OCI-LY1 (cell line): ENCODE measurements around the gene HUNK.

Experiments used
- H2AFZ ChIP-seq: fragments of 200-600 bp; sonication (generic), shearing (Covaris generic); 2 replicates; pipeline ENCODE4 v1.6.0; 2014; ENCODE audit warnings: antibody characterized with exemption, mild to moderate bottlenecking, low read length
- H3F3A ChIP-seq: fragments of 200-600 bp; sonication (generic), shearing (Covaris generic); 2 replicates; pipeline ENCODE4 v1.6.0; 2014; ENCODE audit warnings: mild to moderate bottlenecking, antibody characterized with exemption, low read length, moderate library complexity; ENCODE audit not compliant: insufficient read depth
- H3K27ac ChIP-seq: fragments of 200-600 bp; sonication (generic); 2 replicates; pipeline ENCODE4 v1.5.1; 2014; ENCODE audit warnings: low read length, mixed run types, mild to moderate bottlenecking, low read depth; ENCODE audit not compliant: poor library complexity, severe bottlenecking
- H3K27me3 ChIP-seq: fragments of 200-600 bp; sonication (generic); 2 replicates; pipeline ENCODE4 v1.6.0; 2014; ENCODE audit warnings: antibody characterized with exemption, mild to moderate bottlenecking, low read length, moderate library complexity; ENCODE audit not compliant: insufficient read depth
- H3K36me3 ChIP-seq: fragments of 200-600 bp; sonication (generic); 2 replicates; pipeline ENCODE4 v1.6.1; 2014; ENCODE audit warnings: mild to moderate bottlenecking, antibody characterized with exemption, low read length, moderate library complexity, mixed read lengths; ENCODE audit not compliant: insufficient read depth
- H3K4me1 ChIP-seq: fragments of 200-600 bp; sonication (generic); 2 replicates; pipeline ENCODE4 v1.5.1; 2014; ENCODE audit warnings: mild to moderate bottlenecking, low read length, moderate library complexity; ENCODE audit not compliant: insufficient read depth, severe bottlenecking
- H3K4me2 ChIP-seq: fragments of 200-600 bp; sonication (generic), shearing (Covaris generic); 2 replicates; pipeline ENCODE4 v1.6.1; 2014; ENCODE audit warnings: low read length
- H3K4me3 ChIP-seq: fragments of 200-600 bp; sonication (generic); 2 replicates; pipeline ENCODE4 v1.5.1; 2014; ENCODE audit warnings: low read length, low read depth, mild to moderate bottlenecking, mixed read lengths; ENCODE audit not compliant: poor library complexity, severe bottlenecking
- H3K79me2 ChIP-seq: fragments of 200-600 bp; shearing (Covaris generic); 2 replicates; pipeline ENCODE4 v1.6.1; 2016; ENCODE audit warnings: mixed run types, low read length, mixed read lengths; ENCODE audit not compliant: insufficient read depth
- H3K9ac ChIP-seq: fragments of 200-600 bp; sonication (generic), shearing (Covaris generic); 2 replicates; pipeline ENCODE4 v1.6.1; 2014; ENCODE audit warnings: mild to moderate bottlenecking, low read length, mixed read lengths
- H3K9me2 ChIP-seq: fragments of 200-600 bp; sonication (generic), shearing (Covaris generic); 2 replicates; pipeline ENCODE4 v1.6.1; 2014; ENCODE audit warnings: low read depth, mild to moderate bottlenecking, low read length, mixed read lengths
- H3K9me3 ChIP-seq: fragments of 200-600 bp; shearing (Covaris generic); 2 replicates; pipeline ENCODE4 v1.6.1; 2014; ENCODE audit warnings: low read length, mixed read lengths
- H4K20me1 ChIP-seq: fragments of 200-600 bp; sonication (generic), shearing (Covaris generic); 2 replicates; pipeline ENCODE4 v1.6.0; 2016; ENCODE audit warnings: mild to moderate bottlenecking, low read length; ENCODE audit not compliant: insufficient read depth
- CTCF ChIP-seq: fragments of 200-600 bp; sonication (generic), shearing (Covaris generic); IDR thresholded peaks from 2 replicates; pipeline ENCODE4 v1.5.1; 2017; ENCODE audit warnings: mild to moderate bottlenecking, antibody characterized with exemption, low read length, moderate library complexity, mixed read lengths
- EZH2 ChIP-seq: fragments of 200-600 bp; sonication (generic), shearing (Covaris generic); IDR thresholded peaks from 2 replicates; pipeline ENCODE4 v1.8.0; 2017; ENCODE audit warnings: borderline replicate concordance, mixed run types, mild to moderate bottlenecking, antibody characterized with exemption, low read length, moderate library complexity, mixed read lengths

The HUNK gene

GRCh38 chr21:32030146-32030652 lies 157.4 kb downstream of the HUNK start:
- Histone ChIP-seq H3K4me2 (no peak overlapping the region), H3K9ac (no peak overlapping the region), H3K4me3 (no peak overlapping the region), H4K20me1 (no peaks in the 10 kb centered on the region), H3F3A (no peaks in the 10 kb centered on the region), H3K9me3 (no peaks in the 10 kb centered on the region), H2AFZ (no peak overlapping the region), H3K27me3 (no peaks in the 10 kb centered on the region; the same call in 1 of the 2 replicates), H3K36me3 (no peaks in the 10 kb centered on the region), H3K27ac (no peak overlapping the region), H3K9me2 (no peaks in the 10 kb centered on the region), H3K4me1 (no peaks in the 10 kb centered on the region), H3K79me2 (no peaks in the 10 kb centered on the region)
- no peak for TF ChIP-seq CTCF
- no peak for TF ChIP-seq EZH2

DNA sequence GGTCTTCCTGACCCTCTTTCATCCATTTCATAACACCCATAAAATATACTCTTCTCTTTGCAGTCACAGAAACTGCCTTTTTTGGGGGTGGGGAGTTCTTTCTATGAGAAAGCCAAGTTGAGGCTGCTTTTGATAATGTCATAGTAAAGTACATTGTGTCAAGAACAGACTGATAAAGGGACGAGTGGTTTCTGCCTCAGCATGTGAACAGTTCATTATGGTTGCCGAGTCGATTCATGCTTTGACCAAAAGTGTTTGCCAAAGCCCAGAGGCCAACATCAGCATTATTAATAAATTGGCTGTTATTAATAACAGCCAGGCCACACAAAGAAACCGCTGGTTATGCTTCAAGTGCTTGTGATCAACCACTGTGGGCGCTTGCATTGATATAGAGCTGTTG lies 162.0 kb downstream of the HUNK start:
- H2AFZ ChIP-seq, result no peak overlapping the region
- no peak overlapping the region for H3K4me3 ChIP-seq
- H3K79me2 ChIP-seq, result no peaks in the 10 kb centered on the region
- no peak overlapping the region for H3K9ac ChIP-seq
- H3K4me1 ChIP-seq, result no peaks in the 10 kb centered on the region
- TF ChIP-seq EZH2 (no peak), CTCF (no peak)
- H3K4me2 ChIP-seq, result no peak overlapping the region
- no peaks in the 10 kb centered on the region; the same call in 1 of the 2 replicates for H3K27me3 ChIP-seq
- no peaks in the 10 kb centered on the region for H4K20me1 ChIP-seq
- H3K9me3 ChIP-seq, result no peaks in the 10 kb centered on the region
- no peaks in the 10 kb centered on the region for H3F3A ChIP-seq
- H3K36me3 ChIP-seq, result no peaks in the 10 kb centered on the region
- no peak overlapping the region for H3K27ac ChIP-seq
- no peaks in the 10 kb centered on the region for H3K9me2 ChIP-seq

DNA sequence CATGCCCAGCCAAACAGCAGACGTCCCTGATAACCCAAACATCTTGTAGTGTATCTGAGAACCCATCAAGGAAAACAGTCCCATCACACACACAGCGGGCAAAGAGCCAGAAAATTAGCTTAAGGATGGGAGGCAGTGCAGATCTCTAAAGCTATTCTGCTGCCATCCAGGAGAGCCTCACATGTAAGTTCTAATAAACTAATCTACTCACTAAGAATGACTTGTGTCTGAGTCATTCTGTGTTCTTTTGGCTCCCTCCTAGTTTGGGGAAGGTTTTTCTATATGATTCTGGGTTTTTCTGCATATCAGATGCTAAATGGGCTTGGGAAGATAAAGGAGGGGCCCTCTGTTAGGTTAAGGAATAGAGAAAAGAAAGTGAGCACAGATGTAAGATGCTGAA lies 162.8 kb downstream of the HUNK start:
- H3F3A ChIP-seq, result no peaks in the 10 kb centered on the region
- no peaks in the 10 kb centered on the region for H3K4me1 ChIP-seq
- no peaks in the 10 kb centered on the region for H3K79me2 ChIP-seq
- H3K4me3 ChIP-seq, result no peak overlapping the region
- H3K27me3 ChIP-seq, result no peaks in the 10 kb centered on the region; the same call in 1 of the 2 replicates
- no peaks in the 10 kb centered on the region for H4K20me1 ChIP-seq
- no peak overlapping the region for H3K27ac ChIP-seq
- no peak for TF ChIP-seq CTCF
- TF ChIP-seq EZH2, result no peak
- no peak overlapping the region for H3K4me2 ChIP-seq
- H3K9me2 ChIP-seq, result no peaks in the 10 kb centered on the region
- no peaks in the 10 kb centered on the region for H3K9me3 ChIP-seq
- H2AFZ ChIP-seq, result no peak overlapping the region
- H3K9ac ChIP-seq, result no peak overlapping the region
- no peaks in the 10 kb centered on the region for H3K36me3 ChIP-seq
